Activated CD4-positive, alpha-beta T cell treated with anti-CD3 and anti-CD28 coated beads, Interleukin-2, amount 10 ng/mL, durations not matched to agents 24 days and 14 days (primary cell): ENCODE data around the gene IL10. TPM values are rescaled to one million over a fixed set of nuclear protein-coding genes. Genes with fewer than 3 reads are reported as not detected.
"Not testable (repeated sequence)": the region's sequence is repeated elsewhere in the genome, so short reads cannot be mapped to it uniquely, and the experiment has no call there.

Source experiments
- DNase-seq: peaks from one replicate; pipeline ENCODE4 v3.0.0; 2022
- H3K27ac Mint-ChIP-seq: one replicate; pipeline ENCODE4 v1.8.0; 2022; ENCODE audit warnings: mild to moderate bottlenecking, mixed read lengths
- H3K27me3 Mint-ChIP-seq: one replicate; pipeline ENCODE4 v1.8.0; 2022; ENCODE audit warnings: mixed read lengths
- H3K36me3 Mint-ChIP-seq: one replicate; pipeline ENCODE4 v1.8.0; 2022; ENCODE audit warnings: low read depth, mild to moderate bottlenecking, mixed read lengths
- H3K4me1 Mint-ChIP-seq: one replicate; pipeline ENCODE4 v1.8.0; 2021; ENCODE audit warnings: mixed read lengths
- H3K4me3 Mint-ChIP-seq: one replicate; pipeline ENCODE4 v1.8.0; 2022; ENCODE audit warnings: mild to moderate bottlenecking, moderate library complexity, mixed read lengths
- H3K9me3 Mint-ChIP-seq: one replicate; pipeline ENCODE4 v1.8.0; 2021; ENCODE audit warnings: mixed read lengths
- intact Hi-C: fragments of 100-400 bp; cut with micrococcal nuclease; formaldehyde crosslinking; loops from one replicate; pipeline ENCODE4 v1.15.1; 2023
- total RNA-seq: library from RNA; stranded (reverse); gene quantifications from 2 replicates; pipeline ENCODE4 v1.2.3, GENCODE V29; 2022

IL10 gene
- total RNA-seq, 1 donor from 2014 or later = 3.4 TPM

DNA sequence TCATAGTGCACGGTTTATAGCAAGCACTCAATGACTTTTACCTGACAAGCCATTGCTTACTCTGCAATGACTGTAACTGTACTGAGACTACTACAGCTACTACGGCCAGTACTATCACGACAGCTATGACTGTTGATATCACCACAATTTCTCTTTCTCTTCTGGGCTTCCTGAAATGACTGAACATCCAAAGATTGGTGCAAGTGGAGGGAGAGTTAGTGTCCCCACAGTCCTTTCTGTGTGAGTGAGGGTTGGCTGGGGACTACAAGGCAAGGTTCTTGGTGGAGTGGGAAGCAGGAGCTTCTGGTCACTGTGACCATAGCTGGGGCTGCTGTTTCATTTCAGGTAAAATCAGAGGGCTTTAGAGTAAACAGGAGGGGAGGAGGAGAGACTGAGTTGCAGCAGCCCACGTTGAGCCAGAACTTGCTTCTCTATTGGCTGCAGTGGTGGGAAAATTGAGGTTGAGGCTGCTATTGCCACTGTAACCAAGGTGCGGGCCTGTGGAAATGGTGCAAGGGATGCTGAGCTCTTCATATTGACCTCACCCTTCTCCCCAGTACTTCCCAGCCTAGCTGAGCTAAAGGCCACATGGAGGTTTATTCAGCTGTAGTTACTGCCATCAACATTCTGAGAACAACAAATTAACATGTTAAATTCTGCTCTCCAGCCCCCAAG is 14.1 kb upstream of the IL10 start:
- no peak overlapping the region for H3K4me3 Mint-ChIP-seq
- intact Hi-C loops = no loop called here
- DNase-seq = peak; percentile 67
- H3K27ac Mint-ChIP-seq = peak overlapping the region; percentile 25
- H3K36me3 Mint-ChIP-seq = no peaks in the 10 kb centered on the region
- H3K27me3 Mint-ChIP-seq = peaks cover 38% of the 10 kb centered on the region
- H3K9me3 Mint-ChIP-seq = peaks cover 4% of the 10 kb centered on the region
- peaks cover 70% of the 10 kb centered on the region for H3K4me1 Mint-ChIP-seq

DNA sequence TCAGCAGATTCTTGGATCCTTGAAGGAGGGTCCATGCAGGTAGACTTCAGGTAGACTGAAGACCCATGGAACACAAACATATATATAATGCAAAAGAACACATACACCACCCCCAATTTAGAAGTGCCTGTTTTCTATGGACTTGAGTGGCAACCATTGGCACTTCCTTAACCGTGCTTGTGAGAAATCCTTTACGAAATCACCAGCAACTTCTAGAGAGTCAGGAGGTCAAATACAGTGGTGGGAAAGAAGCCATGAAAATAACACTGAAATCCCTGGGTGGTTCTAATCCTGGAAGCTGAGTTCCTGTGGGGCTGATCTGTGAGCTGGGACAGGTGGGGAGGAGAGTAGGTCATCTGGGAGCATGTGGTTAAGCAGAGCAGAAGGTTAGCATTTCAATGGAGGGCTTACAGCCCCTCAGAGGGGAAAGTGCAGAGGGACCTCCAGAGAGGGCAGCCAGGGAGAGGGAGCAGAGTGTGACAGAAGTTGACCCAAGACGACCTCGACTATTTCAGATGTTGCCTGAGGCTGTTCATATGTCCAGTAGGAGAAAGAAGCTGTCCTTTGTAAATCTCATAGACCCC is 13.0 kb upstream of the IL10 start:
- Mint-ChIP-seq H3K4me3 (peak overlapping the region; percentile 52), H3K9me3 (peaks cover 4% of the 10 kb centered on the region), H3K27ac (peak overlapping the region; percentile 73), H3K27me3 (peaks cover 33% of the 10 kb centered on the region), H3K36me3 (no peaks in the 10 kb centered on the region), H3K4me1 (peaks cover 62% of the 10 kb centered on the region)
- DNase-seq = no peak
- intact Hi-C loops = no loop called here

DNA sequence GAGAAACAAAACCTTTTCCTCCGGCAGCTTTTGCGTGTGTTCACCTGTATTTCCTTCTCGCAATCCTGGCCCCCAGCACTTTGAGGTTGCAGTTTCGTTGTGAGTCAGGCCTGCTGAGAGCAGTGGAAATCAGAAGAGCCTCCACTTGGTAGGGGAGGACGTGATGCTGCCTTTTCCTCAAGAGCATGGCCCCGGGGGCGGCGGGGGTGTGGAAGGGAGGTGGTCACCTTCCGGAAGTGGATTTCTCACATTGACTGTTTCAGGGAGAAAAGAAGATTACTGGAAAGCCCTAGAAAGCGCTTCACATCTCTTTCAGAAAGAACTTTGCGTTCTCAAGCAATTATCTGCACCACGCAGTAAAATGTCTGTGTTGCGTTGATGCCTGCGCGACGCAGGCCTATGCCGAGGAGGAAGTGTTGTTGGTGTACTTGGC is 12.2 kb upstream of the IL10 start:
- peaks cover 57% of the 10 kb centered on the region for H3K4me1 Mint-ChIP-seq
- DNase-seq = peak; percentile 96
- H3K27me3 Mint-ChIP-seq = peaks cover 26% of the 10 kb centered on the region
- H3K27ac Mint-ChIP-seq = peak overlapping the region; percentile 73
- intact Hi-C loops = loop anchor here (1.0 kb wide), 3 partner anchors 15 to 45 kb away; no protein-coding TSS in a partner anchor
- peak overlapping the region; percentile 52 for H3K4me3 Mint-ChIP-seq
- H3K9me3 Mint-ChIP-seq = peaks cover 4% of the 10 kb centered on the region
- H3K36me3 Mint-ChIP-seq = no peaks in the 10 kb centered on the region

DNA sequence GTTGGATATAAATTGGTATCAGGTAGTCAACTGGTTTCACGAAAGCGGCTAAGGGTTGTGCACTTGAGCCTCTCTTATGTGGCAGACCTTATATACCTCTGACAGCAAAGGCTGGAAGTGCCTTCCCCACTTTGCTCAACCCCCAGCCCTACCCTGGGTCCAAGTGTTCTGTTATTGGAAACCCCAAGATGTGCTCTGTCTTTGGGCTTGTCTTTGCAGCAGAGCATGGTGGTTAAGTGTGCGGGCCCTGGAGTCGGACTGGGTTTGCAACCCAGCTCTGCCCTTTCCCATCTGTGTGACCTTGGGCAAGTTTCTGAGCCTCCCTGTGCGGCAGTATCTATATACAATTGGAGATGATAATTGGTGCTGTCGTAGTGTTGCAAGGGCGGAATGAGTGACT is 11.2 kb upstream of the IL10 start:
- H3K36me3 Mint-ChIP-seq = no peaks in the 10 kb centered on the region
- DNase-seq = peak; percentile 60
- H3K9me3 Mint-ChIP-seq = peaks cover 4% of the 10 kb centered on the region
- H3K4me3 Mint-ChIP-seq = no peak overlapping the region
- peaks cover 19% of the 10 kb centered on the region for H3K27me3 Mint-ChIP-seq
- H3K4me1 Mint-ChIP-seq = peaks cover 54% of the 10 kb centered on the region
- H3K27ac Mint-ChIP-seq = peak overlapping the region; percentile 36
- intact Hi-C loops = no loop called here

DNA sequence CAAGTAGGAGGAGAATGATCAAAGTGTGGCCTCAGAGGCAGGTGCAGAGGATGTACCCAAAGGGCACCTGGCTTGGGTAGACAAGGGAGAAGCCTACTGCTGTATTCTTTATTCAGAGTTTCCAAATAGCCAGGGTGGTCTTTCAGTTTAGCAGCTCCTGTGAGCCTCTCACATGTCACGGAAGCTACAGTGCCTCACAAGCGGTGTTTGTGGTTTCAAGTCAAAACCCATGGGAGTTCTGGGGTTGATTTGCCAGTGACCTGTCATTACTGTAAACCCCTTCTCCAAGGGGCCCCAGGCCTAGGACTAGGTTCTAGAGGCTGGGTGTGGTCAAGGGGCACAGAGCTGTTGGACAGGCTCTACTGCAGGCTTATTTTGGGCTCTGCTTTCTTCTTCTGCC is 10.2 kb upstream of the IL10 start:
- Mint-ChIP-seq H3K36me3 (no peaks in the 10 kb centered on the region), H3K4me3 (no peak overlapping the region), H3K4me1 (peaks cover 48% of the 10 kb centered on the region), H3K9me3 (peaks cover 4% of the 10 kb centered on the region), H3K27me3 (peaks cover 17% of the 10 kb centered on the region), H3K27ac (no peak overlapping the region)
- peak; percentile 66 for DNase-seq
- intact Hi-C loops = no loop called here

DNA sequence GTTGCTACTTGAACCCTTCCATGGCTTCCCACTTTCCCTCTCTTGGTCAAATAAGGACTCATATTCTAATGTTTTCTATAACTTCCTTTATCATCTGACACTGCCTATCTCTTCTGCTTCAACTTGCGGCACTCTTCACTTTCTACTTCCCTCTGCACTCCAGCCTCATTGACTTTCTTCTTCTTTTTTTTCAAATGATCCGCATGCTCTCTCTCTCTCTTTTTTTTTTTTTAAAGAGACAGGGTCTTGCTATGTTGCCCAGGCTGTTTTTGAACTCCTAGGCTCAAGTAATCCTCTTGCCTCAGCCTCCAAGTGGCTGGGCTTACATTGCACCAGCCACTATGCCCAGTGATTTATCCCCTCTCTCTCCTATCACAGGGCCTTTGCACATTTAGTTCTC is 7.3 kb upstream of the IL10 start:
- Mint-ChIP-seq H3K9me3 (no peaks in the 10 kb centered on the region), H3K4me3 (no peak overlapping the region)

DNA sequence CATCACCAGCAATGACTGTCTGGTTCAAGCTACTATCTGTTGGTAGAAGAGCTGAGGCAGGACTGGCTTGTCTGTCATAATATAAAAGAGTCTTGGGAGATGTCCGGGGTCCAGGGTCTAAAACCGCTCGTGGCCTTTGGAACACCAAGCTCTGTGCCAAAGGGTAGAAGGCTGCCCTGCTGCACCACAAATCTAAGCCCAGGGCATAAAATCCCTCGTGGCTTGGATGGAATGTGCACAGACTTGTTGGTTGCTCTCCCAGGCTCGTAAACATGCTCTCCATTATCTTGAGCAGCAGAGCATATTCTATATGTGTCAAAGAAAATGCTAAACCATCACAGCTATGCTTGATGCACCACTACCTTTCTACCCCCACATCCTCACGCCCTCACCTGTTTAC is 6.6 kb upstream of the IL10 start:
- H3K9me3 Mint-ChIP-seq, intact Hi-C loops, H3K27ac Mint-ChIP-seq, DNase-seq, H3K4me3 Mint-ChIP-seq, H3K36me3 Mint-ChIP-seq: not testable (repeated sequence)
- Mint-ChIP-seq H3K27me3 (peaks cover 23% of the 10 kb centered on the region), H3K4me1 (peaks cover 20% of the 10 kb centered on the region)

More for the DNA sequence above, 7.3 kb upstream of the IL10 start:
- intact Hi-C loops = no loop called here
- peaks cover 24% of the 10 kb centered on the region for H3K4me1 Mint-ChIP-seq
- H3K27me3 Mint-ChIP-seq = peaks cover 18% of the 10 kb centered on the region
- DNase-seq = no peak
- no peak overlapping the region for H3K27ac Mint-ChIP-seq
- no peaks in the 10 kb centered on the region for H3K36me3 Mint-ChIP-seq

DNA sequence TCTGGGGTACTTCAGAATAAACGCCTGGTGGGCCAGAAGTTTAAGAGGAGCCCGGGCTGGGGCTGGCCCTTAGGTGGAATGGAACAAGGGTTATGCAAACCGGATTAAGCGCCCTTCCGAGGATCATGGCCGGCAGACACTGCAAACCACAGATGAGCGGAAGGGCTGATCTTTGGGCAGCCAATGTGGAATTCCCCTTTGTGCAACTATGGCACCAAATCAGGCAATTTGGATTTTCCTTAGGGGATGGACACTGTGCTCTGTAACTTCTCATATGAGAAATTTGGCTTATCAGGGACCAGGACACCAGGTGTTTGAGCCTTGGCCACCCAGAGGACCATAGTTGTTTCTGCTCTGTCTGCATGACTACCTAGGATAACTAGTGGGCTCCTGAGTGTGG is 5.7 kb upstream of the IL10 start:
- Mint-ChIP-seq H3K27ac (no peak overlapping the region), H3K4me1 (peaks cover 17% of the 10 kb centered on the region), H3K4me3 (no peak overlapping the region), H3K36me3 (no peaks in the 10 kb centered on the region), H3K9me3 (no peaks in the 10 kb centered on the region), H3K27me3 (peaks cover 29% of the 10 kb centered on the region)
- DNase-seq = no peak
- intact Hi-C loops = no loop called here

DNA sequence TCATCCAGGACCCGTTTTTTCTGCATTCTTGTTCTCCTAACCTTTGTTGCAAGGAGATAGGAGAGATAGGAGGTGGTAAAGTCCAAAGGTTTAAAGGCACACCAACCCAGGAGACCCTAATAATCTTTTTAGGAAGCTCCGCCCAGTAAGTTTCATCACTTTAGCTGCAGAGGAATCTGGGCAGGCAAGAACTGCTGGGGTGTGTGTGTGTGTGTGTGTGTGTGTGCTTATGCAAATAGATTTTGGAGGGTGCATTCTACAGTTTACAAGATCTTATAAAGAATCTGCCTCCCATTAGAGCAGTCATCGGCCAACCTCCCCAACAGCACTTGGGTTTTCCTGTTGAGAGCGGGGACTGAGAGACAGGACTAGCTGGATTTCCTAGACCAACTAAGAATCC is 3.9 kb upstream of the IL10 start:
- Mint-ChIP-seq H3K27me3 (peaks cover 42% of the 10 kb centered on the region), H3K4me1 (peaks cover 18% of the 10 kb centered on the region), H3K36me3 (no peaks in the 10 kb centered on the region), H3K27ac (no peak overlapping the region), H3K4me3 (no peak overlapping the region), H3K9me3 (no peaks in the 10 kb centered on the region)
- intact Hi-C loops = no loop called here
- DNase-seq = no peak

DNA sequence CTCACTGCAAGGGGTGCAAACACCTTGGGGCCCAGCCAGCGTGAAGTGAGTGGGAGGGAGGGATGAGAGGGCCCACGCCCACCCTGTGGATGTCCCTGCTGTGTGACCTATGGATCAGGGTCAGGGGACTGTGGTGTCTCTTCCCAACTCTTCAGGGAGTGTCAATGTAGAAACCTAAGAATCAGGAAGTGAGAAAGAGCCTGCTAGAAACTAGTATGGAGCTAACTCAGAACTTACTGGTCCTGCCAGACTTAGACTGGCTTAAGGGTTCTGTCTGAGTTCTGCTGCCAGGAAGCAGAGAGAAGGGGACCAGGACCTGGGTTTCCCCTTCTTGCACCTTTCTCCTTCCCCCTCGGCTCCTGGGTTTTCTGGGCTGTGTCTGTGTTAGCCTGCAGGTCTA is 1.8 kb upstream of the IL10 start:
- intact Hi-C loops = no loop called here
- no peak overlapping the region for H3K27ac Mint-ChIP-seq
- H3K4me3 Mint-ChIP-seq = no peak overlapping the region
- DNase-seq = no peak
- peaks cover 49% of the 10 kb centered on the region for H3K27me3 Mint-ChIP-seq
- peaks cover 39% of the 10 kb centered on the region for H3K4me1 Mint-ChIP-seq
- no peaks in the 10 kb centered on the region for H3K9me3 Mint-ChIP-seq
- H3K36me3 Mint-ChIP-seq = no peaks in the 10 kb centered on the region

DNA sequence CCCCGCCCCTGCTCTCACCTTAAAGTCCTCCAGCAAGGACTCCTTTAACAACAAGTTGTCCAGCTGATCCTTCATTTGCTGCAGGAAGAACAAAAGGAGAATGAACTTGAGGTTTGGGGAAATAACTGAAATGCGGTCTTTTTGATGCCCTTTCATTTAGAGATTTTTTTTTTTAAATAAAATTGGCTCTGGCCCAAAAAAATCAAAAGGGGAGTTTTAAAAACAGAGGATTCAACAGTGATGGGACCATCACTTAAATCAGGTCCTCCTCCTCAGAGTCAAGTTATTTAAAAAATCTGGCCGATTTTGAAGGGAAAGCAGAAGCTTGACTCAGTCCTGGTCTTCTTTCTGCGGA is 979 bp downstream of the IL10 start:
- no peaks in the 10 kb centered on the region for H3K9me3 Mint-ChIP-seq
- intact Hi-C loops = no loop called here
- no peak for DNase-seq
- H3K4me1 Mint-ChIP-seq = peaks cover 59% of the 10 kb centered on the region
- peaks cover 46% of the 10 kb centered on the region for H3K27me3 Mint-ChIP-seq
- H3K36me3 Mint-ChIP-seq = peaks cover 2% of the 10 kb centered on the region
- H3K27ac Mint-ChIP-seq = no peak overlapping the region
- peak overlapping the region; percentile 36 for H3K4me3 Mint-ChIP-seq

DNA sequence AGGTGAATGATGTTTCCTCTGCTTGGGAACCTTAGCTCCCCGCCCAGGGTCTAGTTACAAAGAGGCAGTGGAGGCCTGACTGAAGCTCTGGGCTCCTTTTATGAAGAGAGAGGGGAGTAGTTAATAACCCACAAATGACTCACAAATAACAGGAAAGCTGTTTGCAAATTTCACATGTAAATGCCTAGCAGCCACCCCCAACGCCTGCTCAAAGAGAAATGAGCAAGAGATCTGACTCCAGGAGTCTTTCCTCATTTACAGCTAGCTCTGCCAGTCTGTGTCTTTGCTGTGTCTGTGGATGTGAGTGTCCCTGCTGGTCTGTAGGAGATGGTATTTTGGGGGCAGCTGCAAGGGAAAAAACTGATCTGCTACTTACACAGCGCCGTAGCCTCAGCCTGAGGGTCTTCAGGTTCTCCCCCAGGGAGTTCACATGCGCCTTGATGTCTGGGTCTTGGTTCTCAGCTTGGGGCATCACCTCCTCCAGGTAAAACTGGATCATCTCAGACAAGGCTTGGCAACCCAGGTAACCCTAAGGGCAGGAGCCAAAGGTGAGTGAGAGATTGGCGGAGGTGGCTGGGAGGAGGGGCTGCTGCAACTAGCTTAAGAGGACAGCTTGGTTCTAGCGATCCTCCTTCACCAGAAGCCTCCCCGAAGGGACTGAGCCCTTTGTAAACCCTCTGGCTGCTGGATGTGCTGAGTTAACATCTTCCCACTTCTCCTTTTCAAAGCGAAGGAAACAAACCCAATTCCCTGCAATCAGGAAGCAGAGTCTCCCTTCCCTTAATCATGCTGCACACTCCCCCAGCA is 1.6 kb downstream of the IL10 start, which contains the start of gene IL19:
Gene IL19 (plus strand): TSS at position 243 of the 807 bp plus-strand sequence. CDS start 65,890 bp downstream, outside the sequence.
- intact Hi-C loops = no loop called here
- Mint-ChIP-seq H3K36me3 (peaks cover 3% of the 10 kb centered on the region), H3K4me3 (peak within 1 kb of the TSS; percentile 66), H3K4me1 (peaks cover 65% of the 10 kb centered on the region), H3K9me3 (no peaks in the 10 kb centered on the region), H3K27ac (peak within 1 kb of the TSS; percentile 25), H3K27me3 (peaks cover 44% of the 10 kb centered on the region)
- no peak for DNase-seq

DNA sequence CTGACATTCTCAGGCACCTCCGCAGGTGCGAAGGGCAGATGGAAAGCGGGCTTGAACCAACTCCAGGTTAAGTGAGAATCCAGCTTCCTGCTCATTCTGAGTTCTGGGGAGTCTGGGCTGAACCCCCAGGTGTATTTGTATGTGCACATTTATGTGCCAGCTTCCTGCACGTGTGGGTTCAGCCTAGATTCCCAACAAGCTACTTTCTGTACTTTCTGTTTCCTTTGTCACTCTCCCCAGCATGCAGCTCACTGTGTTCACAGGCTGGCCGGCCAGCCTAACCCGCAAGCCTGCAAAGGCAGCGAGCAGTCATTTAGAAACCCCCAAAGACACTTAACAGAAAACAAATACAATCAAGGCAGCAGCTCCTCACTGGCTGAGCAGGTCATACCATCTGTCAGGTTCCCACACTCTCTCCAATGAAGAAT is 3.0 kb downstream of the IL10 start:
- Mint-ChIP-seq H3K27me3 (peaks cover 36% of the 10 kb centered on the region), H3K27ac (peak overlapping the region; percentile 74), H3K4me3 (peak overlapping the region; percentile 66), H3K4me1 (peaks cover 65% of the 10 kb centered on the region), H3K36me3 (peaks cover 3% of the 10 kb centered on the region), H3K9me3 (peaks cover 2% of the 10 kb centered on the region)
- intact Hi-C loops = loop anchor here (1.0 kb wide), 2 partner anchors 15 to 30 kb away; no protein-coding TSS in a partner anchor
- DNase-seq = peak; percentile 91
